Adrenal gland (tissue), 12 donors: ENCODE measurements around the gene MACROD2. TPM values are rescaled to one million over a fixed set of nuclear protein-coding genes. Genes with fewer than 3 reads are reported as not detected.

ENCODE experiments used
- DNase-seq, 7 donors: peaks; one replicate each; pipeline ENCODE4 v3.0.0-alpha.2; 2019 to 2020
- H3K27ac ChIP-seq, 5 donors: fragments of 200-600 bp; sonication (generic) in 4 of 5; 1 replicate in 3 of 5; 2 replicates in 2 of 5; pipeline versions ENCODE4 v1.5.1 to v1.8.0; 2016 to 2020; ENCODE audit warnings: mild to moderate bottlenecking in 1 of 5
- H3K27me3 ChIP-seq: fragments of 200-600 bp; 2 replicates; pipeline ENCODE4 v1.8.0; 2021
- H3K36me3 ChIP-seq, 2 donors: fragments of 200-600 bp; replicated peaks in 1 of 2; 1 replicate in 1 of 2; 2 replicates in 1 of 2; pipeline versions ENCODE4 v1.5.1 to v1.8.0; 2018 to 2022
- H3K4me1 ChIP-seq, 2 donors: fragments of 200-600 bp; replicated peaks in 1 of 2; 1 replicate in 1 of 2; 2 replicates in 1 of 2; pipeline versions ENCODE4 v1.5.1 to v1.8.0; 2018 to 2021
- H3K4me3 ChIP-seq, 4 donors: fragments of 200-600 bp; sonication (generic) in 3 of 4; one replicate each; pipeline ENCODE4 v1.5.1; 2016 to 2018
- H3K9me3 ChIP-seq, 3 donors: fragments of 200-600 bp; sonication (generic) in 1 of 3; replicated peaks in 1 of 3; 1 replicate in 2 of 3; 2 replicates in 1 of 3; pipeline versions ENCODE4 v1.5.1 to v1.8.0; 2016 to 2021
- POLR2A ChIP-seq, 2 donors: fragments of 450-650 bp; IDR thresholded peaks; one replicate each; pipeline ENCODE4 v1.6.1; 2017; ENCODE audit warnings: antibody characterized with exemption in 2 of 2, mild to moderate bottlenecking in 2 of 2, moderate library complexity in 1 of 2
- WGBS, 4 donors: extraction: QIAGEN DNeasy Blood & Tissue Kit in 2 of 4; methylation state at CpG; one replicate each; pipeline versions ENCODE4 v1.1.5 to v1.1.7; 2013 to 2017; 5-methylcytosine and 5-hydroxymethylcytosine counted together
- intact Hi-C, 2 donors: fragments of 100-400 bp; cut with DNase I; formaldehyde crosslinking; loops; one replicate each; pipeline versions ENCODE4 v1.14.1 to v1.15.0; 2022 to 2023
- polyA plus RNA-seq, 3 donors: library from polyadenylated mRNA; stranded (reverse); fragments of 200-250 nt in 2 of 3; fragments of 350-450 nt in 1 of 3; fragmentation: Illumina TruSeq in 1 of 3; extraction: RNeasy Lipid Tissue Mini Kit (QIAGEN cat#74804) in 1 of 3; gene quantifications; one replicate each; pipeline ENCODE4 v1.2.3, GENCODE V29; 2013 to 2014
- total RNA-seq, 9 donors: library from RNA; depleted of rRNA in 4 of 9; stranded (reverse); fragments of >200 nt in 4 of 9; fragments of 120-200 nt in 1 of 9; fragmentation: NEBNext Ultra II Directional in 1 of 9; extraction: Animal tissue kit (Norgen Biotek cat#: 25700) in 1 of 9; gene quantifications; one replicate each; pipeline versions ENCODE4 v1.1.0 to v1.2.4, GENCODE V29; 2013 to 2023
- TF ChIP-seq, protein P1 (sequence below), 6 experiments: fragments of 450-650 bp in 4 of 6; fragments of 200-600 bp in 2 of 6; sonication (generic) in 1 of 6; IDR thresholded peaks; 1 replicate in 5 of 6; 2 replicates in 1 of 6; pipeline versions ENCODE4 v1.5.1 to v1.8.0; 2016 to 2021; ENCODE audit warnings: antibody characterized with exemption in 6 of 6, mild to moderate bottlenecking in 2 of 6, moderate library complexity in 1 of 6
- donor health status: healthy with polysubstance abuse.
- donor health status: Bipolar disorder and iron deficiency.
- donor health status: DM: yes; HTN: yes; CAD: no.
- donor health status: DM: no; HTN: no; CAD: no.
- donor health status: DM: no; HTN: no; CAD: no.
- donor health status: DM: yes; HTN: yes; CAD: no.

Gene MACROD2
- total and polyA plus RNA-seq, 12 donors = 1.1 to 21.2 (median 6.4) TPM

DNA sequence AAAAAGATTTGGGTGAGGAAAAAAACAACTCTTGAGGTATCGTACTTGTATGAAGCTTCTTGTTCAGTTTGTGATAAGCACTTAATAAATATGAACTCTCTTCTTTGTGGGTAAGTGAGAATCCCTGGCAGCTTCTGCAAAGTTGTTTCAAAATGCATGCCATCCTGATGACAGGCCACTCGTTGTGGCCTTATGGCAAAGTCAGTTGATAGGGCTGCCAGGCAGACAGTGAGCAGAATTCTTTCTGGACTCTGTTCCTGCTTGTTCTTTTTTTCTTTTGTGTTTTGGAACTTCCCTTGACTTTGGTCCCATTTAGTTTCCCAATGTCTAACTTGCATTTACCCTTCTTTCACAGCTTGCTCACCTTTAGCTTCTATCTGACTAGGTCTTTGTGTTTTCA, 1325.6 kb downstream of the MACROD2 start:
- no peaks in the 10 kb centered on the region for H3K36me3 ChIP-seq
- no peak overlapping the region for H3K27ac ChIP-seq
- WGBS, 4 donors = 63 to 79% (median 71%) methylated on average over 2 of the region's 2 CpGs
- H3K4me3 ChIP-seq = no peak overlapping the region
- TF ChIP-seq, protein P1, sequence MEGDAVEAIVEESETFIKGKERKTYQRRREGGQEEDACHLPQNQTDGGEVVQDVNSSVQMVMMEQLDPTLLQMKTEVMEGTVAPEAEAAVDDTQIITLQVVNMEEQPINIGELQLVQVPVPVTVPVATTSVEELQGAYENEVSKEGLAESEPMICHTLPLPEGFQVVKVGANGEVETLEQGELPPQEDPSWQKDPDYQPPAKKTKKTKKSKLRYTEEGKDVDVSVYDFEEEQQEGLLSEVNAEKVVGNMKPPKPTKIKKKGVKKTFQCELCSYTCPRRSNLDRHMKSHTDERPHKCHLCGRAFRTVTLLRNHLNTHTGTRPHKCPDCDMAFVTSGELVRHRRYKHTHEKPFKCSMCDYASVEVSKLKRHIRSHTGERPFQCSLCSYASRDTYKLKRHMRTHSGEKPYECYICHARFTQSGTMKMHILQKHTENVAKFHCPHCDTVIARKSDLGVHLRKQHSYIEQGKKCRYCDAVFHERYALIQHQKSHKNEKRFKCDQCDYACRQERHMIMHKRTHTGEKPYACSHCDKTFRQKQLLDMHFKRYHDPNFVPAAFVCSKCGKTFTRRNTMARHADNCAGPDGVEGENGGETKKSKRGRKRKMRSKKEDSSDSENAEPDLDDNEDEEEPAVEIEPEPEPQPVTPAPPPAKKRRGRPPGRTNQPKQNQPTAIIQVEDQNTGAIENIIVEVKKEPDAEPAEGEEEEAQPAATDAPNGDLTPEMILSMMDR (IDR thresholded peaks at IDR 0.05) = no peak
- no peak for TF ChIP-seq POLR2A (IDR thresholded peaks at IDR 0.05)
- no peak for DNase-seq
- H3K4me1 ChIP-seq = no peaks in the 10 kb centered on the region
- no peaks in the 10 kb centered on the region for H3K27me3 ChIP-seq
- intact Hi-C loops = no loop called here
- H3K9me3 ChIP-seq = no peaks in the 10 kb centered on the region

- TF ChIP-seq, protein P1 (IDR thresholded peaks at IDR 0.05) = no peak
- no peak for TF ChIP-seq POLR2A (IDR thresholded peaks at IDR 0.05)
- intact Hi-C loops = no loop called here
- Histone ChIP-seq H3K36me3 (no peaks in the 10 kb centered on the region), H3K27me3 (no peaks in the 10 kb centered on the region), H3K4me3 (no peak overlapping the region), H3K4me1 (no peaks in the 10 kb centered on the region), H3K9me3 (no peaks in the 10 kb centered on the region), H3K27ac (no peak overlapping the region)
- DNase-seq = no peak
- WGBS, 4 donors = 89 to 94% (median 92%) methylated on average over 4 of the region's 4 CpGs
Observed at GRCh38 chr20:15327123-15327522, 1331.8 kb downstream of the MACROD2 start.

DNA sequence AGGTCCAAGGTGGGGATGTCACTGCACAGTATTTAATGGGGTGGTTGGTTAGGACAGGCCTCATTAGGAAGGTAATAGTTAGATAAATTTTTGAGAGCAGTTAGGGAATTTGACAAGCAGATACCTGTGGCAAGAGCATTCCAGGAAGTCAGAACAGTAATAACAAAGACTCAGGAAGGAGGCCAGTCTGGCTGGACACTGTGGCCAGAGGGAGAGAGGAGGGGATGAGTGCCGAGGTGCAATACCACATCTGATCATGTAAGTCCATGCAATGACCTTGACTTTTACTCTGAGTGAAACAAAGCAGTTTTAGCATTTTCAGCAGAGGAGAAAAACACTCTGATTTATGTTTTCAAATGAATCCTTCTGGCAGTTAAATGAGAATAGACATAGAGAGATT, 1332.8 kb downstream of the MACROD2 start:
- 16 to 40% (median 27%) methylated on average over 1 of the region's 1 CpG for WGBS, 4 donors

DNA sequence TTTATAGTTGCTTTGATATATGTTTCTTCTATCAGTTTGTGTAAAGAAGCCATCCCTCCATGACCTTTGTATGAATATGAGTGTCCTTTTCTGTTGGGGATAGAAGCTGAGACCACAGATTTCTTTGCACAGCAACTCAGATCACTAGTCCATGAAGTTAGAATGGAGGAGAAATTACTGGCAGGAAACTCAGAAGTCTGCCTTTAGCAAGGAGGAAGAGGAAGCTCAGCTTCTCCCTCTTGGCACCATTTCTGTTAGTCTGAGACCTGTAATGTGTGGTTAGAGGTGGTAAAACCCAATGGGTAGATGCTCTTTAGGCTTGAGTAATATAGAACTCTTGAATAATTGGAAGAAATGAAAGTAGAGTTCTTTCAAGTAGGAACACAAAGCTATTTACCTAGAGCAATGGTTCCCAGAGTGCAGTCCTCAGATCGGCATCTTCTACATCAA, 1337.4 kb downstream of the MACROD2 start:
- Histone ChIP-seq H3K4me3 (no peak overlapping the region), H3K9me3 (no peaks in the 10 kb centered on the region), H3K27ac (no peak overlapping the region), H3K27me3 (no peaks in the 10 kb centered on the region), H3K36me3 (no peaks in the 10 kb centered on the region), H3K4me1 (no peaks in the 10 kb centered on the region)
- 88 to 100% (median 93%) methylated on average over 1 of the region's 1 CpG for WGBS, 4 donors
- intact Hi-C loops = no loop called here
- TF ChIP-seq, protein P1 (IDR thresholded peaks at IDR 0.05) = no peak
- no peak for TF ChIP-seq POLR2A (IDR thresholded peaks at IDR 0.05)
- no peak for DNase-seq

More for the DNA sequence above, 1332.8 kb downstream of the MACROD2 start:
- Histone ChIP-seq H3K27me3 (no peaks in the 10 kb centered on the region), H3K36me3 (no peaks in the 10 kb centered on the region), H3K4me3 (no peak overlapping the region), H3K4me1 (no peaks in the 10 kb centered on the region), H3K27ac (no peak overlapping the region), H3K9me3 (no peaks in the 10 kb centered on the region)
- intact Hi-C loops = no loop called here
- TF ChIP-seq, protein P1 (IDR thresholded peaks at IDR 0.05) = no peak
- TF ChIP-seq POLR2A (IDR thresholded peaks at IDR 0.05) = no peak
- no peak for DNase-seq
